ENCODE measurements around the gene FLYWCH2. TPM values are rescaled to one million over a fixed set of nuclear protein-coding genes. Genes with fewer than 3 reads are reported as not detected.

FLYWCH2 gene
- total RNA-seq, 4 donors from 2014 or later, result 40.8 to 61.3 (median 53.1) TPM

DNA sequence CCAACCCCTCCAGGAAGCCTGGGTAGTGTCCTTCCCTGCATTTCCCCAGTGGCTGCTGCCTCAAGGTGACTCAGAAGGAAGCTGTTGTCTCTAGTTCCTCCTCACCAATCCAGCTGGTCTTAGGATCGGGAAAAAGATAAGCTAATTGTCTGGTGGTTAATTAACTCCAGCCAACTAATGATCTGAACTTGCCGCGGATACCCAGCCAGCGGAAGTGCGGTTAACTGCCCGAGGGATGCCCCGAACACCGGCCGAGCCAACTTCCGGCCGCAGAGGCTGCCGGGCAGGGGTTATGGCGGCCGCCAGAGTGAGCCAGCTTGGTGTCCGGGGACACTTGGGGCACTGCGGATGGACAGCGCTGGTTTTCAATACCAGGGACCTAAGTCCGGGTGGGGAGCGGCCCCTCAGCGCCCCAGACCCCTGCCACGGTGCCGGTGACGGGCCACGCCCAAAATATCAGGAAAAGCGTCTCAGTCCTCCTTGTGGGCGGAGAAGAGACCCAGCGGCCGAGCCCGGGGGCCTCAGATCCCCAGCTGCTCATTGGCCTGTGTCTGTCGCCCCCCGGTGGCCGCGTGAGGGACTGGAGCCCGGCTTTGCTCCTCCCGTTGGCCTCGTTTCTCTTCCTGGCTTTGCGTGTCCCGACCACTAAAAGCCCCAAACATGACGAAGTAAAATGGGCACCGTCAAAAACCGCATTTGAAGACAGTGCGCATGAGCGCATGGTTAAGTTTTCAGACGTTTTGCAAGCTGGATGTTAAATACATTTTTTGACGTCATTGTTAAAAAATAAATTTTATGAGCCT lies 14.8 kb upstream of the FLYWCH2 start:
- TF ChIP-seq POLR2A (IDR thresholded peaks at IDR 0.05) (peak; percentile 32 to 55), CTCF (IDR thresholded peaks at IDR 0.05) (peak; percentile 94 to 99 (median 97))
- Histone ChIP-seq H3K9me3 (no peaks in the 10 kb centered on the region), H3K36me3 (no peaks in the 10 kb centered on the region), H3K4me3 (peak overlapping the region; percentile 63 to 82 (median 71)), H3K4me1 (peaks cover 0 to 5% (median 2%) of the 10 kb centered on the region in 4 donors), H3K27ac (peak overlapping the region; percentile 86 to 91 (median 88)), H3K27me3 (no peaks in the 10 kb centered on the region)
- peak; percentile 94 to 98 (median 95) for DNase-seq

- Histone ChIP-seq H3K36me3 (no peaks in the 10 kb centered on the region), H3K9me3 (no peaks in the 10 kb centered on the region), H3K27me3 (no peaks in the 10 kb centered on the region), H3K4me1 (peaks cover 0 to 10% (median 2%) of the 10 kb centered on the region in 4 donors), H3K27ac (no peak overlapping the region), H3K4me3 (no peak overlapping the region)
- DNase-seq, result no peak
- TF ChIP-seq CTCF (IDR thresholded peaks at IDR 0.05) (no peak), POLR2A (IDR thresholded peaks at IDR 0.05) (no peak)
Observed at GRCh38 chr16:2871926-2872325, 11.1 kb upstream of the FLYWCH2 start.

DNA sequence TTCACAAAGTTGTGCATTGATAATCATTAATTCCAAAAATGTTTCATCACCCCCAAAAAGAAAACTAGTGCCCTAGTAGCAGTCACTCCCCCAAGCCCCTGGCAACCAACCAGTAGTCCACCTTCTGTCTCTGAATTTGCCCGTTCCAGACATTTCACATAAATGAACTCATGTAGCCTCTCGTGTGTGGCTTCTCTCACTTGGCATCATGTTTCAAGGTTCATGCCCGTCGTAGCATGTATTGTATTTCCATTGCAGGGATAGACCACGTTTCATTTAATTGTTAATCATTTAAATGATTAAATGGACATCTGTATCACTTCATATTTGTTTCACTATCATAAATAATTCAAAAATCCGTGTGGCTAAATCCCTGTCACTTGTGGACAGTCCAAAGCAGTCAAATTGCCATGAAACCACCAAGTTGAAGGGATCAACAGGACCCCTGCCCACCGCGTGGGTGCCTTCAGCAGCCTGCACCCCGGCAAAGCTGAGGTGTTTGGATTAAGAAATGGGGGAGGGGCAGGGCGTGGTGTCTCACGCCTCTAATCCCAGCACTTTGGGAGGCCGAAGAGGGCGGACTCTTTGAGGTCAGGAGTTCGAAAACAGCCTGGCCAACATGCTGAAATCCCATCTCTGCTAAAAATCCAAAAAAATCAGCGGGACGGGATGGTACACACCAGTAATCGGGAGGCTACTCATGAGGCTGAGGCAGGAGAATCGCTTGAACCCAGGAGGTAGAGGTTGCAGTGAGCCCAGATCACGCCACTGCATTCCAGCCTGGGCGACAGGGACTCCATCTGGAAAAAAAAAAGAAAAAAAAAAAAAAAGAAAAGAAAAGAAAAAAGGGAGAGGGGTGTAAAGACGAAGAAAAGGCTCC lies 8.7 kb upstream of the FLYWCH2 start:
- Histone ChIP-seq H3K36me3 (no peaks in the 10 kb centered on the region), H3K9me3 (no peaks in the 10 kb centered on the region), H3K4me1 (peaks cover 0 to 5% (median 0%) of the 10 kb centered on the region in 4 donors), H3K4me3 (no peak overlapping the region), H3K27me3 (no peaks in the 10 kb centered on the region), H3K27ac (no peak overlapping the region)
- no peak for DNase-seq
- TF ChIP-seq POLR2A (IDR thresholded peaks at IDR 0.05) (no peak), CTCF (IDR thresholded peaks at IDR 0.05) (no peak)

- DNase-seq, result peak; percentile 64 to 87 (median 85)
- no peaks in the 10 kb centered on the region for H3K9me3 ChIP-seq
- peaks cover 0 to 5% (median 0%) of the 10 kb centered on the region in 4 donors for H3K4me1 ChIP-seq
- H3K27me3 ChIP-seq, result no peaks in the 10 kb centered on the region
- no peak overlapping the region for H3K27ac ChIP-seq
- no peak overlapping the region for H3K4me3 ChIP-seq
- peak; percentile 89 to 99 (median 97) for TF ChIP-seq CTCF (IDR thresholded peaks at IDR 0.05)
- no peak for TF ChIP-seq POLR2A (IDR thresholded peaks at IDR 0.05)
- H3K36me3 ChIP-seq, result no peaks in the 10 kb centered on the region
Observed at GRCh38 chr16:2874912-2875362, 8.1 kb upstream of the FLYWCH2 start.

- Histone ChIP-seq H3K27me3 (no peaks in the 10 kb centered on the region), H3K27ac (no peak overlapping the region), H3K36me3 (no peaks in the 10 kb centered on the region), H3K9me3 (no peaks in the 10 kb centered on the region), H3K4me1 (peaks cover 0 to 16% (median 5%) of the 10 kb centered on the region in 4 donors), H3K4me3 (no peak overlapping the region)
- no peak for DNase-seq
- no peak for TF ChIP-seq POLR2A (IDR thresholded peaks at IDR 0.05)
- TF ChIP-seq CTCF (IDR thresholded peaks at IDR 0.05), result no peak
Observed at GRCh38 chr16:2879854-2880508, 3.0 kb upstream of the FLYWCH2 start.

Measured in Peyer's patch (tissue), 4 donors.